HFF-Myc (cell line): ENCODE data around the gene PHF19.
A peak's percentile ranks its signal among the peaks of the same experiment; 100 is the strongest.

ENCODE experiments used
- DNase-seq: peaks from one replicate; pipeline ENCODE4 v3.0.0-alpha.2; 2011; ENCODE audit warnings: low read depth; ENCODE audit errors: extremely low read depth
- H3K4me3 ChIP-seq: replicated peaks from 2 replicates; pipeline ENCODE4 v1.5.1; 2011; ENCODE audit warnings: low read depth, mild to moderate bottlenecking, control low read depth, low read length
- CTCF ChIP-seq: IDR thresholded peaks from 2 replicates; pipeline ENCODE4 v1.5.1; 2012; ENCODE audit warnings: mild to moderate bottlenecking, low read depth, low read length, control low read depth; ENCODE audit errors: missing control alignments

PHF19 gene

GRCh38 chr9:120912958-120913646 is 36.1 kb upstream of the PHF19 start:
- H3K4me3 ChIP-seq = no peak overlapping the region
- no peak for DNase-seq
- no peak for TF ChIP-seq CTCF

- no peak for DNase-seq
- no peak overlapping the region for H3K4me3 ChIP-seq
- TF ChIP-seq CTCF = peak; percentile 6
These were observed 34.4 kb upstream of the PHF19 start for GRCh38 chr9:120911295-120911837.

- no peak for DNase-seq
- TF ChIP-seq CTCF = no peak
- no peak overlapping the region for H3K4me3 ChIP-seq
These were observed 33.7 kb upstream of the PHF19 start for GRCh38 chr9:120910643-120911042.

- TF ChIP-seq CTCF = no peak
- no peak overlapping the region for H3K4me3 ChIP-seq
- DNase-seq = no peak
These were observed 32.9 kb upstream of the PHF19 start for GRCh38 chr9:120909904-120910303.

GRCh38 chr9:120905315-120906164 is 28.6 kb upstream of the PHF19 start:
- no peak for DNase-seq
- H3K4me3 ChIP-seq = no peak overlapping the region
- no peak for TF ChIP-seq CTCF

- no peak for DNase-seq
- no peak overlapping the region for H3K4me3 ChIP-seq
- TF ChIP-seq CTCF = no peak
These were observed 28.0 kb upstream of the PHF19 start for GRCh38 chr9:120904978-120905301.
